ENCODE measurements around the gene IL10RB.
A peak's percentile ranks its signal among the peaks of the same experiment; 100 is the strongest.
"Not testable (repeated sequence)": the region's sequence is repeated elsewhere in the genome, so short reads cannot be mapped to it uniquely, and the experiment has no call there.

IL10RB gene

GRCh38 chr21:33302055-33302454, 35.9 kb downstream of the IL10RB start:
- no peak for DNase-seq (ENCODE audit: low spot score)

DNA sequence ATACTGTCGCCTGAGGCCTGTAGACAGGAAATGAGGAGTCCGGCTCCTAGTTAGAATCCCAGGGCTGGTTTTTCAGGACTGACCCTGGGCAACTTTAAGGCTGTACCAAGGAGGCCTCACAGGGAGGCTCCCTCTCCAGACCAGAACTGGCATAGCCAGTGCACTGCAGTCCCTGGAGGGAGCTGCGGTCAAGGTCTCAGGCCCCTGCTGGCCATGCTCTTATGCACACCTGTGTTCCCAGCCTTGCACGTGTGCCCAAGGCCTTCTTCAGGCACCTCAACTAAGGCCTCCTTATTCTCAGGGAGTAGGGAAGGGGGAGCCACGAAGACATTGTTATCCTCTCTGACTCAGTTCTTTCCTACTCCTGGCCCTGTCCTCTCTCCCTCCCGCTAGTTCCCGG, 36.6 kb downstream of the IL10RB start:
- DNase-seq (ENCODE audit: low spot score) = no peak

DNA sequence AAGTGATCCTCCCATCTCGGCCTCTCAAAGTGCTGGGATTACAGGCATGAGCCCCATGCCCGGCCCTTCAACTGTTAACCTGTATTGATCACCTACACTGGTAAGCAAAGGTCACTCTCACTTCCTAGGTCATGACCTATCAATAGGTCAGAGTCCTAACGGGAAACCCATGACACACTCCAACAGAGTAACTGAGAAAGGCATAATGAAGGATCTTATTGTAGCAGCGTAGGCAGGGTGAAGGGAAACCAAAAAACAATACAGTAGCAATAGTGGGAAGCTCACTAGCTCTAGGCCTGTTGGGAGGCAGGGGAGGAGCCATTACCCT, 39.1 kb downstream of the IL10RB start:
- no peak for DNase-seq (ENCODE audit: low spot score)

- DNase-seq (ENCODE audit: low spot score) = no peak
Observed at GRCh38 chr21:33305938-33306337, 39.8 kb downstream of the IL10RB start.

DNA sequence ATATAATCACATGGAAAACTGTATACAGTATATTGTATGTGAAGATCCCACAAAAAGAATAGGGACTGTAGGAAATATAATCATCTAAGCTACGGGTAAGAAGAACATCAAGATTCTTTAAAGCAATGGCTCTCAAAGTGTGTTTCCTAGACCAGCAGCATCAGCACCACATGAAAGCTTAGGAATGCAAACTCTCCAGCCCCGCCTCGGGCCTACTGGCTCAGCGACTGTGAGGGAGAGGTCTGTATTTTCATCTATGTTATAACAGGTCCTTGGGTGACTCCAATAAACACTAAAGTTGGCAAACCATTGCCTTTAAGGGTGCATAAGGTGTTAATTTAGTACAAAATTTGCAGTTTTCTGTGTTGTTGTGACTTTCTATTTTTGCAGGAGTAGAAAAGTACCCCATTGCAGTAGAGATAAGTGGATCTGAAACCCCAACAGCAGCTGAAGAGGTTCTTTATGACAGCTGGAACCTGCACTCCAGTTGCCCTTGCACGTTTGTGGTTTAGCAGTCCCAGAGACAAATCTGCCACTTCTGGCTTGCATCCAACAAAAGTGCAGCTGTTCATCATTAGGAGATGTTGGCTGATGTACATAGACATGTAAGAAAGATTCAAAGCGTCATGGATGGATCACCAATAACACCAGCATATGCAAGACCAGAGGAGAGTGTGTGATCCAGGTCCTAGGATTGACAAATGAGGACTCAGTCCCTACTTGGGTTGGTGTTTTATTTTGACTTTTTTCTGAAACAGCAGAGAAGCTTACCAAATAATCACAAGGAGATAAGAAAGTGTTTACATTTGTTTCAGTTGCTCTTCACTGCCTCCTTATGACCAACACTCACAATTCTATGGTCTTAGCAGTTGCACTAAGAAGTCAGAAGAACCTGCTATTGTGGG, 42.7 kb downstream of the IL10RB start:
- no peak for DNase-seq (ENCODE audit: low spot score)

GRCh38 chr21:33309778-33310177, 43.6 kb downstream of the IL10RB start:
- no peak for DNase-seq (ENCODE audit: low spot score)

GRCh38 chr21:33312121-33312520, 46.0 kb downstream of the IL10RB start:
- no peak for DNase-seq (ENCODE audit: low spot score)

GRCh38 chr21:33313183-33313582, 47.0 kb downstream of the IL10RB start:
- DNase-seq (ENCODE audit: low spot score) = no peak

- no peak for DNase-seq (ENCODE audit: low spot score)
Observed at GRCh38 chr21:33313611-33314010, 47.4 kb downstream of the IL10RB start.

DNA sequence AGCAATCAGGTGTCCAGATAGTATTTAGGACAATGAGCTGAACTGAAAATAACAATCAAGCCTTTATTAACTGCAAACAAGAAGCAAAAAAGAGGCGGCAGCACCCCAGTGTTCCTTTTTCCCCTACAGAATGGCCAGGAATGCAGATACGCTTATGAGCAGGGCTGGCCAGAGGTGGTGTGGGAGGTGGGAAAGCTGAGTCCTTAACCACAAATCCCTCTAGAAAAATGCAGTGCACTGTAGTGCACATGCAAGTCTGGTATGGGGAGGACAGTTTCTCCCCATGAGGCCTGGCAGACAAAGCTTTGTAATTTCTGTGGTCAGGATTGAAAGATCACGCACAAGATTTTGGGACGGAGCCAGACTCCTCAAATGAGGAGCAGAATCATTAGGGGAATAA, 47.9 kb downstream of the IL10RB start:
- no peak for DNase-seq (ENCODE audit: low spot score)

DNA sequence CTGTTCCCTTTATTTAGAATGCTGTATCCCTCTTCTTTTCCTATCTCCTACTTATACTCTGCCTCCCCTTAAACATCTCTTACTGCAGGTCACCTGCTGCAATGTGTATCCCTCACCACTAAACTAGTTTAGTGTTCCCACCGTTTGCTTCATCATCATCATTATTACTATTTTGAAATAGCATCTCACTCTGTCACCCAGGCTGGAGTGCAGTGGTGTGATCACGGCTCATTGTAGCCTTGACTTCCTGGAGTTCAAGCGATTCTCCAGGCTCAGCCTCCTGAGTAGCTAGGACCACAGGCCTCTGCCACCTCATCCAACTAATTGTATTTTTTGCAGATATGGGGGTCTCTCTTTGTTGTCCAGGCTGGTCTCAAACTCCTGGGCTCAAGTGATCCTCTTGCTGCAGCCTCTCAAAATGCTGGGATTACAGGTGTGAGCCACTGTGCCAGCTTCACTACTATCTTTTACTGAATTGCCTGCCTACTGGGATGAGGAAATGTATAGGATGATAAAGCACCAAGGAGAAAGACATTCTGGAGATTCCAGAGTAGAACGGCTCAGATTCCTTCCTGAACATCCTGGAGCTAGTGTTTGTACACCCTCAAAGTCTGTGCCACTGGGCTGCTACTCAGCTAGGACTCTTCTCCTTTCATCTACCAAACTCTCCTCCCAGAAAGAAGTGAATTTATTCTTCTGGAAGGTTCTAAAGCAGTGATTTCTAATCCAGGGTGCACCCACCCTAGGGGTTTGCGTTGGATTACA, 50.0 kb downstream of the IL10RB start:
- DNase-seq (ENCODE audit: low spot score) = no peak

GRCh38 chr21:33317145-33317544, 51.0 kb downstream of the IL10RB start:
- no peak for DNase-seq (ENCODE audit: low spot score)

DNA sequence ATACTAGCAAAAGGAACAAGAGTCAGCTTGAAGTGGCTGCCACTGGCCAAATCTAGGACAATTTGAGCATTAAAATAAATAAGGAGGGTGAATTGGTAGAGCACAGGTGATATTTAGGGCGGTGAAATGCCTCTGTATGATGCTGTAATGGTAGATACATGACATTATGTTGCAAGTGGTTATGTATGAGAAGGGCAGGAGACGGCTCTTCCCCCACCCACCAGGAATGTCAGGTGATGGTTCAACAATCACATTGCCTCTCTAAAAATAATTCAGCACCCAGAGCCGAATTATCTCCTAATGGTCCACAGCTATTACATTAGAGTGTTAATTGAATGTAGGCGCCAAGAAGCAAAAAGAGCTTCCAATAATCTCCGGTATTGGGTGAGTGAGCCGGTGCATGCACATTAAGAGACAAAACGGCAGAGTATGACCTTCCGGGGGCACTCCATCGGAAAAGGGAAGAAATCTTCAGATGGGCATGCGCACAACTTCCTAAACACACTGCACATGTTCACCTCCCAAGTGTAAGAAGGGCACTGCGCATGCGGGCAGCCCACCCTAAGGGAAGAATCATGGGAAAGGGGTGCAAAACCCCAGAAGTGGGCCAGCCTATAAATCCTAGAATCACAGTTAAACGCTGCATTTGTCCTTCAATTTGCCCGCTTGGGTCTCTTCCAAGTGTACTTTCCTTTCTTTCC, 51.8 kb downstream of the IL10RB start:
- no peak for DNase-seq (ENCODE audit: low spot score)

GRCh38 chr21:33321005-33321404, 54.8 kb downstream of the IL10RB start:
- not testable (repeated sequence) for DNase-seq (ENCODE audit: low spot score)

DNA sequence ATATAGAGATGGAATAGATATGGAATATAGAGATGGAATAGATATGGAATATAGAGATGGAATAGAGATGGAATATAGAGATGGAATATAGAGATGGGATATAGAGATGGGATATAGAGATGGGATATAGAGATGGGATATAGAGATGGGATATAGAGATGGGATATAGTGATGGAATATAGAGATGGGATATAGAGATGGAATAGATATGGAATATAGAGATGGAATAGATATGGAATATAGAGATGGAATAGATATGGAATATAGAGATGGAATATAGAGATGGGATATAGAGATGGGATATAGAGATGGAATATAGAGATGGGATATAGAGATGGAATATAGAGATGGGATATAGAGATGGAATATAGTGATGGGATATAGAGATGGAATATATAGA, 57.4 kb downstream of the IL10RB start:
- DNase-seq (ENCODE audit: low spot score) = not testable (repeated sequence)

GRCh38 chr21:33324291-33325221, 58.4 kb downstream of the IL10RB start, which contains the start of gene IFNAR1:
Gene IFNAR1 (plus strand): TSS chr21:33324970. CDS start chr21:33325056, 86 bp downstream.
- DNase-seq (ENCODE audit: low spot score) = peak; percentile 99

- peak; percentile 57 for DNase-seq (ENCODE audit: low spot score)
Observed at GRCh38 chr21:33325222-33326067, 59.3 kb downstream of the IL10RB start.

GRCh38 chr21:33327326-33327725, 61.2 kb downstream of the IL10RB start:
- DNase-seq (ENCODE audit: low spot score) = no peak

DNA sequence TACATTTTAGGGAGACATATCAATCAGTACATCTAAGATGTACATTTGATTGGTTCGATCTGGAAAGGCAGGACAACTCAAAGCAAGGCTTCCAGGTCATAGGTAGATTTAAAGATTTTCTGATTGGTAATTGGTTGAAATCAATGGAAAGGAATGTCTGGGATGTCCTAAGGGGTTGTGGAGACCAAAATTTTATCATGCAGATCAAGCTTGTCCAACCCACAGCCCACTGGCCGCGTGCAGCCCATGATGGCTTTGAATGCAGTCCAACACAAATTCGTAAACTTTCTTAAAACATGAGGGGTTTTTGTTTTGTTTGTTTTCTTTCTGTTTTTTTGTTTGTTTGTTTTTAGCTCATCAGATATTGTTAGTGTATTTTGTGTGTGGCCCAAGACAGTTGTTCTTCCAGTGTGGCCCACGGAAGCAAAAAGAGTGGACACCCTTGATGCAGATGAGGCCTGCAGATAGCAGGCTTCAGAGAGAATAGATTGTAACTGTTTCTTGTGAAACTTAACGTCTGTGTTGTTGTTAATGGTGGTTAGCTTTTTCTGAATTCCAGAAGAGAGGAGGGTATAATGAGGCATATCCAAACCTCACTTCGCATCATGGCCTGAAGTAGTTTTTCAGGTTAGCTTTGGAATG, 61.7 kb downstream of the IL10RB start:
- DNase-seq (ENCODE audit: low spot score) = no peak

DNA sequence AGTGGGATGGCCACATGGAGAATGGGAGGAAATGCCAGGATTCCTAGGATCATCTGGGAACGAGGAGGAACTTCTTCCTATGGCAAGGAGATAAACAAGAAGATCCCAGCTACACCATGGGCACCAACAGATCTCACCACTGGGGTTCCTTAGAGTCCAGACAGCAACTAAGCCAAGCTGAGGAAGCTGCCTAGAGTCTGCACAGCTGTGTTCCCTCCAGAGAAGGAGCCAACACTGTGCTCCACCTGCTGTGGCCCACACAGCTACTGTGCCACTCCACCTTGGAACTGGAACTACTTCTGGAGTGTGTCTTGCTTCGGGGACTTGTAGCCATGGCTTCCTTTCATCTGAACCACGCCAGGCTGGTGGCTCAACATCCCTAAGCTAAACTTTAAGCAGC, 64.6 kb downstream of the IL10RB start:
- DNase-seq (ENCODE audit: low spot score) = no peak

All from Ammon's horn (tissue), 1 donor.